Measurements from ENCODE around the gene NKD2.

NKD2 gene

GRCh38 chr5:1032011-1032410 lies 23.4 kb downstream of the NKD2 start:
- DNase-seq: no peak

- no peak for DNase-seq
Measured at GRCh38 chr5:1032551-1033027, 24.0 kb downstream of the NKD2 start.

GRCh38 chr5:1033178-1033577 lies 24.6 kb downstream of the NKD2 start:
- DNase-seq: no peak

- no peak for DNase-seq
Measured at GRCh38 chr5:1033606-1034420, 25.2 kb downstream of the NKD2 start.

GRCh38 chr5:1034421-1034905 lies 25.9 kb downstream of the NKD2 start:
- no peak for DNase-seq

GRCh38 chr5:1034986-1035385 lies 26.4 kb downstream of the NKD2 start:
- no peak for DNase-seq

GRCh38 chr5:1035421-1036405 lies 27.1 kb downstream of the NKD2 start:
- DNase-seq: no peak

GRCh38 chr5:1036504-1037122 lies 28.0 kb downstream of the NKD2 start:
- no peak for DNase-seq

- DNase-seq: no peak
Measured at GRCh38 chr5:1037123-1037670, 28.6 kb downstream of the NKD2 start.

- DNase-seq: no peak
Measured at GRCh38 chr5:1037671-1038416, 29.2 kb downstream of the NKD2 start.

- no peak for DNase-seq
Measured at GRCh38 chr5:1038417-1039209, 30.0 kb downstream of the NKD2 start.

- no peak for DNase-seq
Measured at GRCh38 chr5:1039210-1039548, 30.6 kb downstream of the NKD2 start.

- no peak for DNase-seq
Measured at GRCh38 chr5:1039706-1040260, 31.2 kb downstream of the NKD2 start.

- no peak for DNase-seq
Measured at GRCh38 chr5:1040571-1040970, 32.0 kb downstream of the NKD2 start.

- DNase-seq: no peak
Measured at GRCh38 chr5:1041225-1042143, 32.9 kb downstream of the NKD2 start.

- DNase-seq: no peak
Measured at GRCh38 chr5:1042626-1043025, 34.0 kb downstream of the NKD2 start.

GRCh38 chr5:1043327-1043726 lies 34.7 kb downstream of the NKD2 start:
- no peak for DNase-seq

- no peak for DNase-seq
Measured at GRCh38 chr5:1044117-1044516, 35.5 kb downstream of the NKD2 start.

- DNase-seq: no peak
Measured at GRCh38 chr5:1045960-1046560, 37.5 kb downstream of the NKD2 start.
